Central memory CD8-positive, alpha-beta T cell (primary cell): ENCODE data around the gene NGEF.

Source experiments
- ATAC-seq: fragments of 150-1000 bp; cut with Tn5 transposase; replicated peaks from 2 replicates; pipeline ENCODE4 v1.10.0; 2022; ENCODE audit warnings: mild to moderate bottlenecking, moderate FRiP score, moderate number of reproducible peaks; ENCODE audit not compliant: poor library complexity, severe bottlenecking; ENCODE audit errors: extremely low read depth
- DNase-seq, 2 donors: peaks; one replicate each; pipeline ENCODE4 v3.0.0; 2021; ENCODE audit warnings: low spot score in 2 of 2
- H3K27ac Mint-ChIP-seq: one replicate; pipeline ENCODE4 v1.8.0; 2022; ENCODE audit warnings: low read depth, mild to moderate bottlenecking, moderate library complexity, mixed read lengths
- H3K27me3 Mint-ChIP-seq: one replicate; pipeline ENCODE4 v1.8.0; 2022; ENCODE audit warnings: mixed read lengths
- H3K36me3 Mint-ChIP-seq: one replicate; pipeline ENCODE4 v1.8.0; 2022; ENCODE audit warnings: mild to moderate bottlenecking, moderate library complexity, mixed read lengths; ENCODE audit not compliant: insufficient read depth
- H3K4me1 Mint-ChIP-seq: one replicate; pipeline ENCODE4 v1.8.0; 2022; ENCODE audit warnings: mixed read lengths
- H3K4me3 Mint-ChIP-seq: one replicate; pipeline ENCODE4 v1.8.0; 2022; ENCODE audit warnings: mild to moderate bottlenecking, moderate library complexity, mixed read lengths
- H3K9me3 Mint-ChIP-seq: one replicate; pipeline ENCODE4 v1.8.0; 2022; ENCODE audit warnings: mixed read lengths

The NGEF gene

GRCh38 chr2:233013027-233013461 lies at the start of gene NGEF:
TSS of gene NGEF (minus strand) at chr2:233013256. CDS start at chr2:232974890, 38,366 bp downstream.
- Mint-ChIP-seq H3K4me1 (no peaks in the 10 kb centered on the region), H3K9me3 (peaks cover 6% of the 10 kb centered on the region), H3K36me3 (no peaks in the 10 kb centered on the region), H3K27ac (no peak within 1 kb of the TSS), H3K4me3 (no peak within 1 kb of the TSS), H3K27me3 (peaks cover 14% of the 10 kb centered on the region)
- no peak for DNase-seq
- no peak for ATAC-seq

- Mint-ChIP-seq H3K9me3 (no peaks in the 10 kb centered on the region), H3K27me3 (no peaks in the 10 kb centered on the region), H3K4me3 (peak overlapping the region; percentile 98), H3K36me3 (peaks cover 53% of the 10 kb centered on the region), H3K27ac (peak overlapping the region; percentile 95), H3K4me1 (peaks cover 63% of the 10 kb centered on the region)
- no peak for ATAC-seq
- no peak for DNase-seq
These were observed 49.4 kb upstream of the NGEF start for GRCh38 chr2:233062451-233062850.

GRCh38 chr2:233061591-233062450 lies 48.8 kb upstream of the NGEF start:
- H3K27me3 Mint-ChIP-seq, result no peaks in the 10 kb centered on the region
- DNase-seq (no peak), ATAC-seq (no peak)
- H3K4me1 Mint-ChIP-seq, result peaks cover 57% of the 10 kb centered on the region
- peak overlapping the region; percentile 95 for H3K27ac Mint-ChIP-seq
- no peaks in the 10 kb centered on the region for H3K9me3 Mint-ChIP-seq
- H3K4me3 Mint-ChIP-seq, result peak overlapping the region; percentile 98
- peaks cover 47% of the 10 kb centered on the region for H3K36me3 Mint-ChIP-seq

- no peak for ATAC-seq
- Mint-ChIP-seq H3K27me3 (no peaks in the 10 kb centered on the region), H3K9me3 (no peaks in the 10 kb centered on the region), H3K36me3 (peaks cover 40% of the 10 kb centered on the region), H3K4me1 (peaks cover 49% of the 10 kb centered on the region), H3K27ac (peak overlapping the region; percentile 95), H3K4me3 (peak overlapping the region; percentile 98)
- DNase-seq, result no peak
These were observed 48.0 kb upstream of the NGEF start for GRCh38 chr2:233060980-233061590.

GRCh38 chr2:233060501-233060979 lies 47.5 kb upstream of the NGEF start:
- H3K36me3 Mint-ChIP-seq, result peaks cover 36% of the 10 kb centered on the region

GRCh38 chr2:233059797-233060500 lies 46.9 kb upstream of the NGEF start, which contains the start of gene INPP5D:
TSS of gene INPP5D (plus strand) at chr2:233060342. CDS start at chr2:233060479, 137 bp downstream.
- H3K36me3 Mint-ChIP-seq, result peaks cover 31% of the 10 kb centered on the region
- ATAC-seq (peak; percentile 81), DNase-seq (peak; percentile 50 to 70)
- no peaks in the 10 kb centered on the region for H3K27me3 Mint-ChIP-seq
- H3K9me3 Mint-ChIP-seq, result no peaks in the 10 kb centered on the region
- H3K27ac Mint-ChIP-seq, result peak within 1 kb of the TSS; percentile 95
- peaks cover 46% of the 10 kb centered on the region for H3K4me1 Mint-ChIP-seq
- H3K4me3 Mint-ChIP-seq, result peak within 1 kb of the TSS; percentile 98

More at GRCh38 chr2:233060501-233060979, 47.5 kb upstream of the NGEF start:
- peak overlapping the region; percentile 95 for H3K27ac Mint-ChIP-seq
- peak overlapping the region; percentile 98 for H3K4me3 Mint-ChIP-seq
- DNase-seq, result no peak
- ATAC-seq, result peak; percentile 15
- H3K4me1 Mint-ChIP-seq, result peaks cover 47% of the 10 kb centered on the region
- no peaks in the 10 kb centered on the region for H3K9me3 Mint-ChIP-seq
- no peaks in the 10 kb centered on the region for H3K27me3 Mint-ChIP-seq

GRCh38 chr2:233059547-233059796 lies 46.4 kb upstream of the NGEF start:
- Mint-ChIP-seq H3K36me3 (peaks cover 32% of the 10 kb centered on the region), H3K4me1 (peaks cover 43% of the 10 kb centered on the region), H3K27me3 (no peaks in the 10 kb centered on the region), H3K4me3 (peak overlapping the region; percentile 98), H3K9me3 (no peaks in the 10 kb centered on the region), H3K27ac (no peak overlapping the region)
- DNase-seq (no peak), ATAC-seq (no peak)

- Mint-ChIP-seq H3K27ac (peak overlapping the region; percentile 40), H3K9me3 (no peaks in the 10 kb centered on the region), H3K36me3 (peaks cover 31% of the 10 kb centered on the region), H3K4me3 (peak overlapping the region; percentile 64), H3K4me1 (peaks cover 42% of the 10 kb centered on the region), H3K27me3 (no peaks in the 10 kb centered on the region)
- ATAC-seq (no peak), DNase-seq (no peak)
These were observed 45.9 kb upstream of the NGEF start for GRCh38 chr2:233058717-233059546.

GRCh38 chr2:233056961-233057605 lies 44.0 kb upstream of the NGEF start:
- H3K4me1 Mint-ChIP-seq, result peaks cover 24% of the 10 kb centered on the region
- H3K4me3 Mint-ChIP-seq, result no peak overlapping the region
- ATAC-seq (no peak), DNase-seq (no peak)
- no peak overlapping the region for H3K27ac Mint-ChIP-seq
- no peaks in the 10 kb centered on the region for H3K9me3 Mint-ChIP-seq
- peaks cover 24% of the 10 kb centered on the region for H3K36me3 Mint-ChIP-seq
- H3K27me3 Mint-ChIP-seq, result no peaks in the 10 kb centered on the region

- Mint-ChIP-seq H3K36me3 (peaks cover 11% of the 10 kb centered on the region), H3K27ac (peak overlapping the region; percentile 0), H3K4me3 (no peak overlapping the region), H3K27me3 (no peaks in the 10 kb centered on the region), H3K4me1 (peaks cover 21% of the 10 kb centered on the region), H3K9me3 (no peaks in the 10 kb centered on the region)
- ATAC-seq (no peak), DNase-seq (no peak)
These were observed 42.3 kb upstream of the NGEF start for GRCh38 chr2:233055362-233055761.

GRCh38 chr2:233053928-233054784 lies 41.1 kb upstream of the NGEF start:
- H3K27ac Mint-ChIP-seq, result peak overlapping the region; percentile 0
- peaks cover 25% of the 10 kb centered on the region for H3K4me1 Mint-ChIP-seq
- peaks cover 6% of the 10 kb centered on the region for H3K36me3 Mint-ChIP-seq
- H3K4me3 Mint-ChIP-seq, result no peak overlapping the region
- peak; percentile 43 to 68 for DNase-seq
- peak; percentile 54 for ATAC-seq
- H3K9me3 Mint-ChIP-seq, result no peaks in the 10 kb centered on the region
- no peaks in the 10 kb centered on the region for H3K27me3 Mint-ChIP-seq
